ENCODE results near the gene CAMSAP3.

Gene CAMSAP3

GRCh38 chr19:7612282-7613274 is 16.9 kb downstream of the CAMSAP3 start:
- DNase-seq = no peak

GRCh38 chr19:7614859-7615741 is 19.4 kb downstream of the CAMSAP3 start:
- no peak for DNase-seq

DNA sequence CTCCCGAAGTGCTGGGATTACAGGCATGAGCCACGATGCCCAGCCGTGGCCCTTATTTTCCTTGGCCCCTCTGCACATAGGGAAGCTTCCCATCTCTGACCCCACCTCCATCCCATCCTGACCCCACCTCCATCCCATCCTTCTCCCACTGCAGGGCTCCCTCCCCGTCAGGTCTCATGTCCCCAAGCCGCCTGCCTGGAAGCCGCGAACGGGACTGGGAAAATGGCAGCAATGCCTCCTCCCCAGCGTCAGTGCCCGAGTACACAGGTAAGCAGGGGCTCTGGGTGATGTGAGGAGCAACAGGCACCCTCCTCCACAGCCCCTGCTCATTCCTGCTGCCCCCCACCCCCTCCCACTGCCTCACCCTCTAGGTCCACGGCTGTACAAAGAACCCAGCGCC is 21.5 kb downstream of the CAMSAP3 start:
- no peak for DNase-seq

GRCh38 chr19:7617735-7618134 is 22.1 kb downstream of the CAMSAP3 start:
- no peak for DNase-seq

DNA sequence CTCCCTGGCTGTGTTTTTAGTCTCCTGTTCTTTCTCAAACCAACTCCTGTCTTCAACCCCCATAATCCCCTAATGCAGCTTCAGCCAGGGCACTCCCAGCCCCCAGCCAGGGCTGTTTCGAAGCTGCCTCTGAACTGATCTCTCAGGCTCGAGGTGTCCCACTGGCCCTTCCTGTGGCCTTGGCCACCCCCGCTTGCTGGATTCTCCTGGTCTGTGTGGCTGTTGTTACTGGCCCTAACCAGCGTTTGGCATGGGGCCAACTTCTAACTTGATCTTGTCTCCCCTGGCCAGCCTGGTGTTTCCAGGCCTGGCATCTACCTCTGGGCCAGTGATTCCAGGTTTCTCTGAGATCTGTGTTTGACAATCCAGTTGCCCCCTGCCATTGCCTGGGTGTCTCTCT is 22.7 kb downstream of the CAMSAP3 start:
- DNase-seq = no peak

DNA sequence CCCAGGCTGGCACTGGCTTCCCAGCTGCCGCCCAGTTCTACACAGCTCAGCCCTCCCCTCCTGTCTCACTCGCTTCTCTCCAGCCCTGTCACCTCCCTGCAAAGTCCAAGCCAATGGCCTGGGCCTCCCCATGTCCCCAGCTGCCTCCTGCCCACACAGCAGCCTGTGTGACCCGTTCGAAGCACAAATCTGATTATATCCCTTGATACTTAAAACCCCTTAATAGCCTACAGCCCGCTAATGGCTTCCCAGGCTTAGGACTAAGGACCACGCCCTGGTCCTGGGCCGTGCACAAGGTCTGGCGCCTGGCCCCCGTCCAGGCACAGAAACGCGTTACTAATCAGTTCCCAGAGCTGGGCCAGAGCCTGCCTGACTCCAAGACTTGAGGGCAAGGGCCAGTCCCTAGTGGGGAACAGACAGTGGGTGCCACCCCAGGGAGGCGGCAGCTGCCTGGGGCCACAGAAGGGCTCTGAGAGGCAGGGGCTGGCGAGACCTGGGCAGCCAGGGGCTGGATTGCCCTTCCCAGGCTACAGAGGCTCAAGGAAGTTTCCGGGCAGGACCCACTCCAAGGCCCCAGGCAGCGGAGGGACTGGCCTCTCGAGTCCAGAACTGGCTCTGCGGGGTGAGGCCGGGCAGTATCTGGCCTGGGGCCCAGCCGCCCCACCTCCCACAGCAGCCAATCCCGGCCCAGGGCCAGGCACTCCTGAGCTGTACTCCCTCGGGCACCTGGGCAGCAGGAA is 23.3 kb downstream of the CAMSAP3 start:
- no peak for DNase-seq

- DNase-seq = no peak
Observed at GRCh38 chr19:7619671-7620441, 24.2 kb downstream of the CAMSAP3 start.

- DNase-seq = no peak
Observed at GRCh38 chr19:7620442-7621412, 25.1 kb downstream of the CAMSAP3 start.

GRCh38 chr19:7622933-7623685 is 27.4 kb downstream of the CAMSAP3 start:
- DNase-seq = no peak

- no peak for DNase-seq
Observed at GRCh38 chr19:7623725-7624603, 28.3 kb downstream of the CAMSAP3 start.

DNA sequence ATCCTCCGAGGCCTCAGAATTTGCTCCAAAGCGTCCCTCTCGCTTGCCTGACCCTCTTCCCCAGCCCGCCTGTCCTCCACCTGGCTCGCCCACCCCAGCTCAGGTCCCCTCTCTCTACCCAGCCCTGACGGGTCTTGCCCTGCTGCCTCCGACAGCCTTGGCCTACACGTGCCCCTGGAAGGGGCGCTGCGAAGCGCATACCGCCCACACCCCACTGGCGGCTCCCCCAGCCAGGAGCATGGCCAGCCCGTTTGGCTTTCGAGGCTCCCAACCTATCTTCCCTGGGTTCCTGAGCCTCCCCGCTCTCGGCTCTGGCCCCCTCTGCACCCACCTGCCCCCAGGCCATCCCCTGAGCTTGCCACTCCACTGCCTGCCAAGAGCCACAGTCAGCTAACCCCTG is 29.1 kb downstream of the CAMSAP3 start:
- no peak for DNase-seq

DNA sequence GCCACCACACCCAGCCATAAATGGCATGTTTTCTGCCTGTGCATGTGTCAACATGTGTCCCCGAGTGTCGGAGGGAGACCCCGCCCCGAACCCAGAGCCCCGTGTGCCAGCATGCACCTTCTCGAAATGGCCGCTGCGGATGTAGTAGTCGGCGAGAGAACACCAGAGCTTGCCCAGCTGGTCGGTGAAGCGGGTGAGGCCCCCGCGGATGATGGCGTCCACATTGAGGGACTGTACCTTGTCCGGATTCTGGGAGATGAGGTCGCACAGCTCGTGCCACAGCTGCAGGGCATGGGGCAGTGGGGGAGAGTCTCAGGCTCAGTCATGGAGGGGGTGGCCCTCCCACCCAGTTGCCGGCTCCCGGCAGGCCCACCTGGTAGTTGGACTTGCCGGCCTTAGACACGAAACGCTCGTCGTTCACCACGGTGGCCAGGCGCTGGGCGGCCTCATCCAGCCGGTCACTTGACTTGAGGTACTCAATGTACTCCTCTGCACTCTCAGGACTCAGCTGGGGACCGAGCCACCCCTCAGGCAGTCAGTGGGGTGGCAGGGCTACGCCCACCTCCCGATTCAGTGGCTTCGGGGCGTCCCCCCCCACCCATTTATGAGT is 30.2 kb downstream of the CAMSAP3 start:
- DNase-seq = no peak

- DNase-seq = no peak
Observed at GRCh38 chr19:7627166-7627565, 31.5 kb downstream of the CAMSAP3 start.

GRCh38 chr19:7628589-7629311 is 33.1 kb downstream of the CAMSAP3 start:
- no peak for DNase-seq

DNA sequence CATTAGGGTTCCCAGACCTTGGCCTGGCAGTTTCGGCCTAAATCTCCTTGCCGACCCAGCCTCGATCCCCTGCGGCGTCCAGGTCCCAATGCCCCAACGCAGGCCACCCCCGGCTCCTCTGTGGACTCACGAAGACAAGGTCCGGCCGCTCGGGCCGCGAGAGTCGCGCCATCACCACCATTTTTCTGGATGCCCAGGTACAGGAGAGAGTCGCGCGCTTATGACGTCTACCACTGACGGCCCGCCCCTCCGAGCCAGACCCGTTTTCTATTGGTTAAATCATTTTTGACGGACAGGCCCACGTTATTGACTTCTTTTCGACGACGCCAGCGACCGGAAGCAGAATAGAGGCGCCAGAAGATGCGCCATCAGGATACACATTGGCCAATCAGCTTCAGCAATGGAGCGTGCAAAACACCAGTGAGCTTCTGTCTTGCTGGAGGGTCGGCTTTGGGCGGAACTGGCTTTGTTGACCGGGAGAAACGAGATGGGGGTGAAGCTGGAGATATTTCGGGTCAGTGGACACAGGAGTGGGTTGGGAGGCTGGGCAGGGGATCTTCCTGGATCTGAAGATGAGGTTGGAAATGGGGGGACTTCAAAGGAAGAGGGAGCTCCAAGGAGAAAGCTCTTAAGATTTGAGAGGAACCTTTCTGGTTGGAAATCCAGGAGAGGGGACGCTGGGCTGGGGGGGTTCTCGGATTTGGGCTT is 33.8 kb downstream of the CAMSAP3 start, which contains the start of the genes PET100 and XAB2:
TSS of gene PET100 (plus strand) at position 447 of the 708 bp plus-strand sequence. CDS start at position 488, 41 bp downstream.
TSS of gene XAB2 (minus strand) at position 199 of the 708 bp plus-strand sequence. CDS start at position 181, 18 bp downstream.
- peak; percentile 93 for DNase-seq

DNA sequence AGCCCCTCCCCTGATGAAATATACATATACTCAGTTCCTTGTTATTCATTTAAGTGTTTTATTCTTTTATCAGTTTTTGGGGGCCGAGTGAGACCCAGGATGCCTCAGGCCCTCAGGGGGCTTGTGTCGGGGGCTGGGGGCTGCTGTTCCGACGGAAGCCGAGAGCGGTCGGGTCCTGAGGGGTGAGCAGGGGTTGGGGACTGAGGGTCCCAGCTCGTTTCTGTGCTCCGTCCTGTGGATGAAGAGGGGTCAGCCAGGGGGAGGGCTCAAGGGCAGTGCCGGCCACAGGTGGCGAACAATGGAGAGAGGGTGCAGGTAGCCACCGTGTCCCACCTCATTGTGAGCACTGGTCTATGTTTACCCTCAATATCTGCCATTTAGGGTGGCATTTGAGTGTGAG is 35.9 kb downstream of the CAMSAP3 start:
- no peak for DNase-seq

Measured in NK-92 treated with Interleukin-12 subunit alpha and Interleukin-12 subunit beta, amount 100 ng/mL, for 24 hours (cell line).